Measurements from ENCODE around the gene FSTL4. TPM values are rescaled to one million over a fixed set of nuclear protein-coding genes. Genes with fewer than 3 reads are reported as not detected.

Gene FSTL4
- total RNA-seq, 4 donors from 2014 or later, result 0.18 to 0.27 (median 0.20) TPM; not detected in 1

GRCh38 chr5:133200256-133200655 is 412.1 kb downstream of the FSTL4 start:
- no peak for TF ChIP-seq CTCF (IDR thresholded peaks at IDR 0.05 in 4 of 5, conservative IDR thresholded peaks at IDR 0.05 in 1 of 5)
- no peak for TF ChIP-seq POLR2A (IDR thresholded peaks at IDR 0.05)
- H3K4me3 ChIP-seq, result no peak overlapping the region
- no peaks in the 10 kb centered on the region for H3K9me3 ChIP-seq
- no peak overlapping the region for H3K27ac ChIP-seq
- in situ Hi-C loops (cut with MboI; ENCODE audit: low sequenced_read_pairs in 4 of 4), result no loop called here
- peaks cover 0 to 2% (median 0%) of the 10 kb centered on the region in 3 donors for H3K27me3 ChIP-seq
- intact Hi-C loops (cut with DNase I; ENCODE audit: low total_unique reads), result no loop called here
- H3K4me1 ChIP-seq, result no peaks in the 10 kb centered on the region
- H3K36me3 ChIP-seq, result no peaks in the 10 kb centered on the region
- no peak for DNase-seq
- no peak for ATAC-seq

- DNase-seq (no peak), ATAC-seq (no peak)
- Histone ChIP-seq H3K4me3 (no peak overlapping the region), H3K27me3 (peaks cover 0 to 2% (median 0%) of the 10 kb centered on the region in 3 donors), H3K4me1 (no peaks in the 10 kb centered on the region), H3K27ac (no peak overlapping the region), H3K36me3 (no peaks in the 10 kb centered on the region), H3K9me3 (no peaks in the 10 kb centered on the region)
- intact Hi-C loops (cut with DNase I; ENCODE audit: low total_unique reads), result no loop called here
- in situ Hi-C loops (cut with MboI; ENCODE audit: low sequenced_read_pairs in 4 of 4), result no loop called here
- TF ChIP-seq CTCF (IDR thresholded peaks at IDR 0.05 in 4 of 5, conservative IDR thresholded peaks at IDR 0.05 in 1 of 5) (no peak), POLR2A (IDR thresholded peaks at IDR 0.05) (no peak)
These were observed 412.7 kb downstream of the FSTL4 start for GRCh38 chr5:133199417-133200178.

DNA sequence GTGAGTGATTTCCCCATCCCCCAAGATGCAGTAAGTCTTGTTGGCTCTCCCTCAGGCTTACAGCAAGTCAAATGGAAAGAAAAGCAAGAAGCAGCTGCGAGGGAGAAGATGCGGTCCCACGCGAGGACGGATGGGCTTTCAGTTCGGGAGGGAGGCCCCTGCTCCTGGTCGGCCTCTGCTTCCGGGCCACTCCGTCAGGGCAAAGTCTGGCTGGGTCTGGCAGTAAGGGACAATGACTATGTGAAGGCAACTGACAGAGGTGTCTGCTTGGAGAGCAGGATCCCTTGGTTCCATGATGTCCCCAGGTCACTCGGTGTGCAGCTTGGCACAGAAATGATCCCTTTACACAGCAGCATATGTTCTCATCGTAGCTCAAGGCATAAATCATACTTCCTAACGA is 413.8 kb downstream of the FSTL4 start:
- ATAC-seq (no peak), DNase-seq (no peak)
- Histone ChIP-seq H3K27ac (no peak overlapping the region), H3K9me3 (no peaks in the 10 kb centered on the region), H3K4me1 (no peaks in the 10 kb centered on the region), H3K27me3 (peaks cover 0 to 2% (median 0%) of the 10 kb centered on the region in 3 donors), H3K36me3 (no peaks in the 10 kb centered on the region), H3K4me3 (no peak overlapping the region)
- intact Hi-C loops (cut with DNase I; ENCODE audit: low total_unique reads), result no loop called here
- TF ChIP-seq POLR2A (IDR thresholded peaks at IDR 0.05) (no peak), CTCF (IDR thresholded peaks at IDR 0.05 in 4 of 5, conservative IDR thresholded peaks at IDR 0.05 in 1 of 5) (no peak)
- in situ Hi-C loops (cut with MboI; ENCODE audit: low sequenced_read_pairs in 4 of 4), result no loop called here

DNA sequence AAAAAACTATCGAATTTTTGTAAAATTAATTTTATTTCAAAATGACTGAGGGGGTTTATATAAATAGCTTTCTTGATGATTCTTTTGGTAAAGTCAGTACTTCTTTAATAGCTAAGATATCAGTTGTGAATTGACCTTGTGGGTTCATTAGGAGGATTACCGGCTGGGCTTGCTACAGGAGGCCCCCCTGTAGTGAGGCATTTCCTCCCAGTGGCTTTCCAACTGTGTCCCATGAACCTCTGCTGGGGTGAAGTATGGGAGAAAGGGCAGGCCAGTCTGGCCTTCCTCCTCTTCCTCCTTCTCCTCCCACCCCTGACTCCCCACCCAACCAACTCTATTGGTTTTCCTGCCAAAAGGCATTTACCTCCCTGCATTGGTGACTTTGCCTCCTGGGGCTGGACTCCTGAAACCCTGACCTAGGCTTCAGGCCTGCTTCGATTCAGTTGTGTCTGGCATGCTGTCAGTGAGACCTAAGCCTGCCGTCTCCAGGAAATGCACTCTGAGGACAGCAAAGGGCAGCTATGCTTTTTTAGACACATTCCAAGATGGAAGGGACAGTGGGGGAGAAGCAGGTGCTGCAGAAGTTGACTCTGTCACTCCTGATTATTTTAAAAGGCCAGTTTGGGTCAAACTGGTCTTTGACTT is 415.8 kb downstream of the FSTL4 start:
- TF ChIP-seq CTCF (IDR thresholded peaks at IDR 0.05 in 4 of 5, conservative IDR thresholded peaks at IDR 0.05 in 1 of 5) (no peak), POLR2A (IDR thresholded peaks at IDR 0.05) (no peak)
- in situ Hi-C loops (cut with MboI; ENCODE audit: low sequenced_read_pairs in 4 of 4) (no loop called here), intact Hi-C loops (cut with DNase I; ENCODE audit: low total_unique reads) (no loop called here)
- Histone ChIP-seq H3K9me3 (no peaks in the 10 kb centered on the region), H3K27ac (no peak overlapping the region), H3K4me3 (no peak overlapping the region), H3K36me3 (no peaks in the 10 kb centered on the region), H3K27me3 (peaks cover 0 to 2% (median 0%) of the 10 kb centered on the region in 3 donors), H3K4me1 (no peaks in the 10 kb centered on the region)
- DNase-seq, result no peak
- no peak for ATAC-seq

Data from gastrocnemius medialis (tissue), 4 donors.